Measurements from ENCODE around the gene COA8. TPM values are rescaled to one million over a fixed set of nuclear protein-coding genes. Genes with fewer than 3 reads are reported as not detected.
A peak's percentile ranks its signal among the peaks of the same experiment; 100 is the strongest.

COA8 gene
- total and polyA plus RNA-seq, 2 of the 13 experiments (the other 11 are each of a cell fraction or from before 2014, with no cell fraction given), result 10.9 to 25.1 TPM

- 64% methylated on average over 7 of the region's 22 CpGs for WGBS (ENCODE audit: low lambda C conversion rate)
- H3K79me2 ChIP-seq (ENCODE audit: insufficient read depth, low read length), result no peaks in the 10 kb centered on the region
- peak overlapping the region; percentile 85; the same call in 1 of the 2 replicates for H3K4me2 ChIP-seq (ENCODE audit: low read depth, low read length)
- no peaks in the 10 kb centered on the region for H4K20me1 ChIP-seq (ENCODE audit: insufficient read depth, low read length)
- H3K27ac ChIP-seq (ENCODE audit: extremely low read length, insufficient read depth, low read length), result no peak overlapping the region
- H3K36me3 ChIP-seq (replicated peaks in 1 of 2; ENCODE audit: control insufficient read depth in 1 of 2, insufficient read depth in 2 of 2, low read length in 2 of 2), result no peaks in the 10 kb centered on the region
- peaks cover 21% of the 10 kb centered on the region for H3K4me1 ChIP-seq (ENCODE audit: insufficient read depth, low read length)
- no peak overlapping the region for H2AFZ ChIP-seq (ENCODE audit: low read length)
- in situ Hi-C loops (cut with HindIII; ENCODE audit: extremely low pct_ligation_motif_present, low pct_unique_long_range_greater_than_20kb) (no loop called here), intact Hi-C loops (cut with micrococcal nuclease; ENCODE audit: unreplicated experiment) (no loop called here)
- no TSS peak for BruUV-seq (replicated peaks)
- H3K4me3 ChIP-seq (replicated peaks in 1 of 3; ENCODE audit: insufficient read depth in 1 of 3, low read depth in 2 of 3, low read length in 3 of 3), result peak overlapping the region in 1 of 3 experiments; percentile 11; a peak in 1 of 6 replicates
- ATAC-seq (0 out of 3 replicates have a peak, but pooled peaks have one; percentile 2), DNase-seq (ENCODE audit: low spot score) (no peak), FAIRE-seq (no peak)
- H3K9me3 ChIP-seq (ENCODE audit: low read length), result no peaks in the 10 kb centered on the region
- peak overlapping the region; percentile 37 for H3K9ac ChIP-seq (ENCODE audit: insufficient read depth, low read depth, low read length)
- no peaks in the 10 kb centered on the region for H3K27me3 ChIP-seq (ENCODE audit: control insufficient read depth in 1 of 2, insufficient read depth in 2 of 2, low read length in 2 of 2)
- ChIA-PET CTCF (ENCODE audit: low intra/inter-chr PET ratio, low total read pairs) (interaction anchor here (1.1 to 1.6 kb wide), 2 partner anchors 32 to 51 kb away, joined by 6 read pairs; no protein-coding TSS in a partner anchor), POLR2A (interaction anchor here (1.0 to 3.0 kb wide), 5 partner anchors 9 to 28 kb away, joined by 3 to 21 read pairs (median 6); partner anchors contain the start of genes BAG5, CKB and TRMT61A)
- no peak for TF ChIP-seq ZBTB37 (CRISPR knock-in tag; IDR thresholded peaks at IDR 0.05)
- TF ChIP-seq DNMT1 (CRISPR knock-in tag; IDR thresholded peaks at IDR 0.05), result no peak
- TF ChIP-seq ZBTB38 (CRISPR knock-in tag; IDR thresholded peaks at IDR 0.05), result 0 out of 2 replicates have a peak, but pooled peaks have one; percentile 2
- no peak for TF ChIP-seq CHD2 (IDR thresholded peaks at IDR 0.05; ENCODE audit: low read depth, low read length)
Observed at GRCh38 chr14:103550451-103551337, 12.1 kb upstream of the COA8 start.

- Histone ChIP-seq H3K27ac (ENCODE audit: extremely low read length, insufficient read depth, low read length) (no peak overlapping the region), H3K27me3 (ENCODE audit: control insufficient read depth in 1 of 2, insufficient read depth in 2 of 2, low read length in 2 of 2) (no peaks in the 10 kb centered on the region), H2AFZ (ENCODE audit: low read length) (no peak overlapping the region), H3K4me2 (ENCODE audit: low read depth, low read length) (no peak overlapping the region), H3K9ac (ENCODE audit: insufficient read depth, low read depth, low read length) (no peak overlapping the region), H3K79me2 (ENCODE audit: insufficient read depth, low read length) (peaks cover under 1% of the 10 kb centered on the region), H3K9me3 (ENCODE audit: low read length) (no peaks in the 10 kb centered on the region), H3K4me1 (ENCODE audit: insufficient read depth, low read length) (peaks cover 21% of the 10 kb centered on the region), H3K4me3 (replicated peaks in 1 of 3; ENCODE audit: insufficient read depth in 1 of 3, low read depth in 2 of 3, low read length in 3 of 3) (no peak overlapping the region), H4K20me1 (ENCODE audit: insufficient read depth, low read length) (no peaks in the 10 kb centered on the region), H3K36me3 (replicated peaks in 1 of 2; ENCODE audit: control insufficient read depth in 1 of 2, insufficient read depth in 2 of 2, low read length in 2 of 2) (no peaks in the 10 kb centered on the region)
- WGBS (ENCODE audit: low lambda C conversion rate), result 93% methylated on average over 6 of the region's 17 CpGs
- TF ChIP-seq GPN1 (CRISPR knock-in tag; IDR thresholded peaks at IDR 0.05; ENCODE audit: borderline replicate concordance), result no peak
- TF ChIP-seq ZBTB38 (CRISPR knock-in tag; IDR thresholded peaks at IDR 0.05), result peak; percentile 45; the same call in 1 of the 2 replicates
- ATAC-seq (no peak), FAIRE-seq (no peak), DNase-seq (ENCODE audit: low spot score) (no peak)
- intact Hi-C loops (cut with micrococcal nuclease; ENCODE audit: unreplicated experiment) (no loop called here), in situ Hi-C loops (cut with HindIII; ENCODE audit: extremely low pct_ligation_motif_present, low pct_unique_long_range_greater_than_20kb) (no loop called here)
- no TSS peak for BruUV-seq (replicated peaks)
- POLR2A ChIA-PET, result interaction anchor here (3.0 kb wide), 1 partner anchor 23 kb away, joined by 21 read pairs; the partner anchor contains the start of gene TRMT61A
- CTCF ChIA-PET (ENCODE audit: low intra/inter-chr PET ratio, low total read pairs), result no interaction called here
Observed at GRCh38 chr14:103551338-103551762, 11.4 kb upstream of the COA8 start.

Measured in HepG2 (cell line).